Activated T-helper 2 cell treated with anti-CD3 and anti-CD28 coated beads, Interferon-gamma antibody, Interleukin-2, Interleukin-4, amounts not matched to agents 10 μg/mL and 5 μg/mL and 100 μg/mL, durations not matched to agents 14 hours and 24 hours and 36 hours (primary cell): ENCODE data around the gene FCRL3. TPM values are rescaled to one million over a fixed set of nuclear protein-coding genes. Genes with fewer than 3 reads are reported as not detected.
"Not testable (repeated sequence)": the region's sequence is repeated elsewhere in the genome, so short reads cannot be mapped to it uniquely, and the experiment has no call there.

Experiments
- DNase-seq: peaks from one replicate; pipeline ENCODE4 v3.0.0; 2021; ENCODE audit warnings: low spot score
- H3K27ac Mint-ChIP-seq: one replicate; pipeline ENCODE4 v1.8.0; 2021; ENCODE audit warnings: mixed read lengths
- H3K27me3 Mint-ChIP-seq: one replicate; pipeline ENCODE4 v1.8.0; 2021; ENCODE audit warnings: low read depth, mixed read lengths
- H3K36me3 Mint-ChIP-seq: one replicate; pipeline ENCODE4 v1.8.0; 2021; ENCODE audit warnings: low read depth, mixed read lengths
- H3K4me1 Mint-ChIP-seq: one replicate; pipeline ENCODE4 v1.8.0; 2021; ENCODE audit warnings: low read depth, mixed read lengths
- H3K4me3 Mint-ChIP-seq: one replicate; pipeline ENCODE4 v1.8.0; 2021; ENCODE audit warnings: low read depth, mild to moderate bottlenecking, moderate library complexity, mixed read lengths
- H3K9me3 Mint-ChIP-seq: one replicate; pipeline ENCODE4 v1.8.0; 2021; ENCODE audit warnings: mixed read lengths
- intact Hi-C: fragments of 100-400 bp; cut with micrococcal nuclease; formaldehyde crosslinking; loops from one replicate; pipeline ENCODE4 v1.15.1; 2023
- total RNA-seq: library from RNA; stranded (reverse); gene quantifications from 2 replicates; pipeline ENCODE4 v1.2.3, GENCODE V29; 2022

The FCRL3 gene, protein sequence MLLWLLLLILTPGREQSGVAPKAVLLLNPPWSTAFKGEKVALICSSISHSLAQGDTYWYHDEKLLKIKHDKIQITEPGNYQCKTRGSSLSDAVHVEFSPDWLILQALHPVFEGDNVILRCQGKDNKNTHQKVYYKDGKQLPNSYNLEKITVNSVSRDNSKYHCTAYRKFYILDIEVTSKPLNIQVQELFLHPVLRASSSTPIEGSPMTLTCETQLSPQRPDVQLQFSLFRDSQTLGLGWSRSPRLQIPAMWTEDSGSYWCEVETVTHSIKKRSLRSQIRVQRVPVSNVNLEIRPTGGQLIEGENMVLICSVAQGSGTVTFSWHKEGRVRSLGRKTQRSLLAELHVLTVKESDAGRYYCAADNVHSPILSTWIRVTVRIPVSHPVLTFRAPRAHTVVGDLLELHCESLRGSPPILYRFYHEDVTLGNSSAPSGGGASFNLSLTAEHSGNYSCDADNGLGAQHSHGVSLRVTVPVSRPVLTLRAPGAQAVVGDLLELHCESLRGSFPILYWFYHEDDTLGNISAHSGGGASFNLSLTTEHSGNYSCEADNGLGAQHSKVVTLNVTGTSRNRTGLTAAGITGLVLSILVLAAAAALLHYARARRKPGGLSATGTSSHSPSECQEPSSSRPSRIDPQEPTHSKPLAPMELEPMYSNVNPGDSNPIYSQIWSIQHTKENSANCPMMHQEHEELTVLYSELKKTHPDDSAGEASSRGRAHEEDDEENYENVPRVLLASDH
- total RNA-seq, result 0.16 TPM in 1 of 2 replicates, not detected in the other

DNA sequence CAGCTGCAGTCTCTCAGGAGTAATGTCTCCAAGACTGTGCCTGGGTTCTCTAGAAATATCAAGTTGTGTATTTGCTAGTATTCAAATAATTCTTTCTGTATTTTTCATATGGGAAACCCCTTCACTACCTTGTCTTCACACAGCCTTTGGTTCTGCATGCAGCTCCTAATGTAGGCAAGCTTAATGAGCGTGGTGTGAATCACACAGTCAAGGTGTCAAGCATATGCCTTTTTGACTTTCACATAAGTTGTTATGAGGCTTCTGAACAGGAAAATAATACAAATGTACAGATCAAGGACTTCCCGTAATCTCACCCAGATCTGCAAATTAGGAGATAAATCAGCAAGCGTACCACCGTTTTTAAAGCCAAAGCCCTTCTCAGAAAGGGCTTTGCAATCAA, at the start of gene FCRL3:
FCRL3 (minus strand) TSS at position 38 of the 400 bp plus-strand sequence. CDS start 280 bp downstream, outside the sequence.
- intact Hi-C loops, result no loop called here
- no peaks in the 10 kb centered on the region for H3K4me1 Mint-ChIP-seq
- no peak within 1 kb of the TSS for H3K4me3 Mint-ChIP-seq
- no peaks in the 10 kb centered on the region for H3K36me3 Mint-ChIP-seq
- H3K27me3 Mint-ChIP-seq, result no peaks in the 10 kb centered on the region
- no peaks in the 10 kb centered on the region for H3K9me3 Mint-ChIP-seq
- no peak within 1 kb of the TSS for H3K27ac Mint-ChIP-seq
- DNase-seq, result no peak

GRCh38 chr1:157748262-157748817, 47.8 kb upstream of the FCRL3 start:
- Mint-ChIP-seq H3K4me3 (no peak overlapping the region), H3K9me3 (no peaks in the 10 kb centered on the region), H3K36me3 (no peaks in the 10 kb centered on the region), H3K27ac (no peak overlapping the region), H3K4me1 (no peaks in the 10 kb centered on the region), H3K27me3 (no peaks in the 10 kb centered on the region)
- DNase-seq, result no peak
- intact Hi-C loops, result no loop called here

- intact Hi-C loops, result no loop called here
- Mint-ChIP-seq H3K27me3 (no peaks in the 10 kb centered on the region), H3K27ac (no peak overlapping the region), H3K9me3 (no peaks in the 10 kb centered on the region), H3K36me3 (no peaks in the 10 kb centered on the region), H3K4me1 (no peaks in the 10 kb centered on the region), H3K4me3 (no peak overlapping the region)
- no peak for DNase-seq
These were observed 38.8 kb upstream of the FCRL3 start for GRCh38 chr1:157739229-157739901.

DNA sequence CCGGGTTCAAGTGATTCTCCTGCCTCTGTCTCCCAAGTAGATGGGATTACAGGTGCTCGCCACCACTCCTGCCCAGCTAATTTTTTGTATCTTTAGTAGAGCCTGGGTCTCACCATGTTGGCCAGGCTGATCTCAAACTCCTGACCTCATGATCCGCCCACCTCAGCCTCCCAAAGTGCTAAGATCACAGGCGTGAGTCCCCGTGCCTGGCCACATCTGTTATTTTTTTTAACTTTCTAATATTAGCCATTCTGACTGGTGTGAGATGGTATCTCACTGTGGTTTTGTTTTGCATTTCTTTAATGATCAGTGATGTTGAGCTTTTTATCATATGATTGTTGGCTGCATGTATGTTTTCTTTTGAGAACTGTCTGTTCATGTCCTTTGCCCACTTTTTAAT, 35.4 kb upstream of the FCRL3 start:
- intact Hi-C loops, H3K27ac Mint-ChIP-seq, H3K27me3 Mint-ChIP-seq, H3K4me1 Mint-ChIP-seq, DNase-seq, H3K36me3 Mint-ChIP-seq, H3K9me3 Mint-ChIP-seq, H3K4me3 Mint-ChIP-seq: not testable (repeated sequence)

DNA sequence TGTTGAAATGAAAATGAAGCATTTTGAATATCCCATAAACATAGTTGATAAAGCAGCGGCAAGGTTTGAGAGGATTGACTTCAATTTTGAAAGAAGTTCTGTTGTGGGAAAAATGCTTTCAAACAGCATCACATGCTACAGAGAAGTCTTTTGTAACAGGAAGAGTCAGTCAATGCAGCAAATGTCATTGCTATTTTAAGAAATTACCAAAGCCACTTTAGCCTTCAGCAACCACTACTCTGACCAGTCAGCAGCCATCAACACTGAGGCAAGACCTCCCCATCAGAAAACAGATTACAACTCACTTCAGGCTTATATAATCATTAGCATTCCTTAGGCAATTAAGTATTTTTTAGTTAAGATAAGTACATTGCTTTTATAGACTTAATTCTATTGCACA, 33.8 kb upstream of the FCRL3 start:
- Mint-ChIP-seq H3K4me3 (no peak overlapping the region), H3K4me1 (no peaks in the 10 kb centered on the region), H3K9me3 (no peaks in the 10 kb centered on the region), H3K27ac (no peak overlapping the region), H3K36me3 (no peaks in the 10 kb centered on the region), H3K27me3 (no peaks in the 10 kb centered on the region)
- intact Hi-C loops, result no loop called here
- no peak for DNase-seq

- H3K36me3 Mint-ChIP-seq, result no peaks in the 10 kb centered on the region
- no peaks in the 10 kb centered on the region for H3K4me1 Mint-ChIP-seq
- intact Hi-C loops, result no loop called here
- H3K27ac Mint-ChIP-seq, result no peak overlapping the region
- DNase-seq, result no peak
- no peak overlapping the region for H3K4me3 Mint-ChIP-seq
- H3K27me3 Mint-ChIP-seq, result no peaks in the 10 kb centered on the region
- peaks cover 3% of the 10 kb centered on the region for H3K9me3 Mint-ChIP-seq
These were observed 32.2 kb upstream of the FCRL3 start for GRCh38 chr1:157732755-157733154.

DNA sequence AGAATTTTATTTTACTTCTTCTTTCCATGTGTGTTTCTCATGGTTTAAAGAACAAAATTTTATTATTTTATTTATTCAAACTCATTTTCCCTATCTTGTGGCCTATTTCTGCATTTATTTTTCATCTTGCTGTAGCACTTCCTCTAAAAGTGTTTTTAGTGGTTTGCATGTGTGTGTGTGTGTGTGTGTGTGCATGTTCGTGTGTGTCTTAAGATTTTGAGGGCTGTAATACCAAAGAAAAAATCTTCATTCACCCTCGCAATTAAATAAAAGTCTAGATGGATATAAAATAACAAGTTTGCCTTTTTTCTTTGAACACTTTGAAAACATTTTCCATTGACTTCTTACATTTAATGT, 24.6 kb upstream of the FCRL3 start:
- peaks cover 19% of the 10 kb centered on the region for H3K9me3 Mint-ChIP-seq
- H3K27ac Mint-ChIP-seq, result no peak overlapping the region
- no peak for DNase-seq
- intact Hi-C loops, result no loop called here
- H3K4me3 Mint-ChIP-seq, result no peak overlapping the region
- no peaks in the 10 kb centered on the region for H3K4me1 Mint-ChIP-seq
- H3K27me3 Mint-ChIP-seq, result no peaks in the 10 kb centered on the region
- H3K36me3 Mint-ChIP-seq, result no peaks in the 10 kb centered on the region

DNA sequence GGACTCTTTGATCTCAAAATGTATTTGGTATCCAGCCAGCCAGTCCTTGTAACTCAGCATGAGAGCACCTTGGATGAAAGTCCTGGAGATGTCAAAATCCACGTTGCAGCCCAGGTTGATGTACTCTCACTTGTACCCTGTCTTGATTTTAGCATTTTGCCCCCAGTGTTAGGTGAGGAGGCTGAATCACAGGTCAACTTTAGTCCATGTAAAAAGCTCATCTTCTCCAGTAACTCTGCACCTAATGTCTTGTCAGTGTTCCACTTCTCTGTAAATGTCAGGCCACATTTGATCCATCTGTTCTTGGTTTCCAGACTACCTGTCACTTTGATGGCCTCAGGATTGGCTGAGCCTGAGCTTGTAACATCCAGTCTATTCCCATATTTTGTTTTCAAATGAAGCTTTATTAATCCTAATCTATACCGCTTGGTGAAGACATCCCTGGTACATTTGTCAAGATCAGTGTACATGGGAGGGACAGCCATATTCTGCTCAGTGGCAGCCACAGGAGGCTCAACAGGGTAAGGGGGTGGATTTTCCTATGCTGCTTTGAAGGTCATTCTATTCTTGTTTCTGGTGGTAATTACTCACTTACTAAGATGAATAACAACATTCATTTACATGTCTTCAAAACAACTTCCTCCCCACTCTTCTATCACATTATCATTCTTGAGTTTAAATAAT, 24.1 kb upstream of the FCRL3 start:
- DNase-seq, result no peak
- no peaks in the 10 kb centered on the region for H3K4me1 Mint-ChIP-seq
- H3K9me3 Mint-ChIP-seq, result peaks cover 19% of the 10 kb centered on the region
- H3K27ac Mint-ChIP-seq, result peak overlapping the region; percentile 3
- no peak overlapping the region for H3K4me3 Mint-ChIP-seq
- intact Hi-C loops, result no loop called here
- no peaks in the 10 kb centered on the region for H3K27me3 Mint-ChIP-seq
- H3K36me3 Mint-ChIP-seq, result no peaks in the 10 kb centered on the region

DNA sequence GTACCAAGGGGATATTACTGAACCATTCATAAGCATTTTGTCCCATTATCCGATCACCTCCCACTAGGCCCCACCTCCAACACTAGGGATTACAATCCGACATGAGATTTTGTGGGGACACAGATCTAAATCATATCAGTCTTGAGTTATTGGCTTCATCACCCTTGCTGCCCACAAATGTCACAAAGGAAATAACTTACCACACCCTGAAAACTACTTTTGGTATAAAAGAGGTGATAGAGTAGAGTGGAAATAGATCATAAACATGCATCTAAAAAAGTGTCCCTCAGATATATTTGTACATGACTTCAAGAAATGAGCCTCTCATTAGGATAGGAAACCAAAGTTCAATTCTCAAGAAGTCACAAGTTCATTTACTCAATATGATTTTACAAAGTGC, 22.6 kb upstream of the FCRL3 start:
- Mint-ChIP-seq H3K4me1 (no peaks in the 10 kb centered on the region), H3K36me3 (no peaks in the 10 kb centered on the region), H3K9me3 (peaks cover 16% of the 10 kb centered on the region), H3K27ac (no peak overlapping the region), H3K4me3 (no peak overlapping the region), H3K27me3 (no peaks in the 10 kb centered on the region)
- intact Hi-C loops, result no loop called here
- DNase-seq, result no peak

DNA sequence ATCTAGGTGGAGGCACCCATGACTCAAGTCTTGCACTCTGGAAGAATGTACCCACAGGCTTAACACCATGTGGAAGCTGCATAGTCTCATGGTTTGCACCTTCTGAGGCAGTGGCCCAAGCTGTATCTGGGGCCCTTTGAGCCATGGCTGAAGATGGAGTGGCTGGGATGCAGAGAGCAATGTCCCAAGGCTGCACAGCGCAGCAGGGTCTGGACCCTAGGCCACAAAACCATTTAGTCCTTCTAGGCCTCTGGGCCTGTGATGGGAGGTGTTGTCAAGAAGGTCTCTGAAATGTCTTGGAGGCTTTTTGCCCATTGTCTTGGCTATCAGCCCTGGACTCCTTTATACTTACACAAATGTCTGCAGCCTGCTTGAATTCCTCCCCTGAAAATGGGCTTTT, 21.4 kb upstream of the FCRL3 start:
- no peak overlapping the region for H3K27ac Mint-ChIP-seq
- no peaks in the 10 kb centered on the region for H3K27me3 Mint-ChIP-seq
- no peaks in the 10 kb centered on the region for H3K4me1 Mint-ChIP-seq
- H3K4me3 Mint-ChIP-seq, result no peak overlapping the region
- H3K36me3 Mint-ChIP-seq, result no peaks in the 10 kb centered on the region
- peaks cover 16% of the 10 kb centered on the region for H3K9me3 Mint-ChIP-seq
- intact Hi-C loops, result no loop called here
- DNase-seq, result no peak

- H3K27me3 Mint-ChIP-seq, result no peaks in the 10 kb centered on the region
- intact Hi-C loops, result no loop called here
- H3K9me3 Mint-ChIP-seq, result peaks cover 2% of the 10 kb centered on the region
- H3K4me3 Mint-ChIP-seq, result no peak overlapping the region
- no peak for DNase-seq
- no peaks in the 10 kb centered on the region for H3K4me1 Mint-ChIP-seq
- no peaks in the 10 kb centered on the region for H3K36me3 Mint-ChIP-seq
- H3K27ac Mint-ChIP-seq, result no peak overlapping the region
These were observed 15.2 kb upstream of the FCRL3 start for GRCh38 chr1:157715736-157716135.

- intact Hi-C loops, result no loop called here
- Mint-ChIP-seq H3K9me3 (no peaks in the 10 kb centered on the region), H3K27me3 (no peaks in the 10 kb centered on the region), H3K36me3 (no peaks in the 10 kb centered on the region), H3K27ac (no peak overlapping the region), H3K4me1 (no peaks in the 10 kb centered on the region), H3K4me3 (no peak overlapping the region)
- DNase-seq, result no peak
These were observed 11.2 kb upstream of the FCRL3 start for GRCh38 chr1:157711802-157712201.
